ENCODE data around the gene KPRP. TPM values are rescaled to one million over a fixed set of nuclear protein-coding genes. Genes with fewer than 3 reads are reported as not detected.

Gene KPRP
- total RNA-seq, 4 donors from 2014 or later = 20.9 to 138 (median 131) TPM

DNA sequence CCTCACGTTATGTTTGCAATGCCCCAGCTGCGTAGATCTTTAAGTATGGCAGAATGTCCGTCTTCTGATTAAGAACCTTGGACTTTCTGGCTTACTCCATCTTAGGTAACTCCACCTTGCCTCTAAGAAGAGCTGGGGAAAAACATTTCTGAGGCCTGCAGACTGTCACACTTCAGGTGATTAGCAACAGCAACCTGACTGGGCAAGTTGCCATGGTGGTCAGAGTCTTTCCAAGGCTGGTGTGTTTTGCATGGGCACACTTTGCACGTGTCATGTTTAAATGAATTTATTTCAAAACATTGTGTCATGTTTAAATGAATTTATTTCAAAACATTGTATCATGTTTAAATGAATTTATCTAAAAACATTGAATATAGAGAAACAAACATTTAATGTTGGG, 811 bp downstream of the KPRP start:
- 77% methylated on average over 4 of the region's 4 CpGs for WGBS
- H3K9me3 ChIP-seq = no peaks in the 10 kb centered on the region
- no peak for DNase-seq (ENCODE audit: low spot score in 2 of 2)

GRCh38 chr1:152759453-152760173, 1.8 kb downstream of the KPRP start:
- H3K36me3 ChIP-seq = no peaks in the 10 kb centered on the region
- no peaks in the 10 kb centered on the region for H3K9me3 ChIP-seq
- no peak overlapping the region for H3K4me3 ChIP-seq
- no peak for DNase-seq (ENCODE audit: low spot score in 2 of 2)
- no peak for TF ChIP-seq POLR2A (IDR thresholded peaks at IDR 0.05)
- TF ChIP-seq EP300 (IDR thresholded peaks at IDR 0.05) = no peak
- no peak for TF ChIP-seq CTCF (IDR thresholded peaks at IDR 0.05)
- no peak for TF ChIP-seq POLR2AphosphoS5 (IDR thresholded peaks at IDR 0.05)
- WGBS = 87% methylated on average over 8 of the region's 8 CpGs
- H3K4me1 ChIP-seq = peaks cover 24% of the 10 kb centered on the region
- H3K27me3 ChIP-seq = no peaks in the 10 kb centered on the region
- no peak overlapping the region for H3K27ac ChIP-seq

More for the DNA sequence above, 811 bp downstream of the KPRP start:
- Histone ChIP-seq H3K27me3 (no peaks in the 10 kb centered on the region), H3K4me3 (no peak overlapping the region), H3K4me1 (peaks cover 24% of the 10 kb centered on the region), H3K27ac (no peak overlapping the region), H3K36me3 (no peaks in the 10 kb centered on the region)
- no peak for TF ChIP-seq EP300 (IDR thresholded peaks at IDR 0.05)
- TF ChIP-seq POLR2A (IDR thresholded peaks at IDR 0.05) = no peak
- no peak for TF ChIP-seq CTCF (IDR thresholded peaks at IDR 0.05)
- TF ChIP-seq POLR2AphosphoS5 (IDR thresholded peaks at IDR 0.05) = no peak

DNA sequence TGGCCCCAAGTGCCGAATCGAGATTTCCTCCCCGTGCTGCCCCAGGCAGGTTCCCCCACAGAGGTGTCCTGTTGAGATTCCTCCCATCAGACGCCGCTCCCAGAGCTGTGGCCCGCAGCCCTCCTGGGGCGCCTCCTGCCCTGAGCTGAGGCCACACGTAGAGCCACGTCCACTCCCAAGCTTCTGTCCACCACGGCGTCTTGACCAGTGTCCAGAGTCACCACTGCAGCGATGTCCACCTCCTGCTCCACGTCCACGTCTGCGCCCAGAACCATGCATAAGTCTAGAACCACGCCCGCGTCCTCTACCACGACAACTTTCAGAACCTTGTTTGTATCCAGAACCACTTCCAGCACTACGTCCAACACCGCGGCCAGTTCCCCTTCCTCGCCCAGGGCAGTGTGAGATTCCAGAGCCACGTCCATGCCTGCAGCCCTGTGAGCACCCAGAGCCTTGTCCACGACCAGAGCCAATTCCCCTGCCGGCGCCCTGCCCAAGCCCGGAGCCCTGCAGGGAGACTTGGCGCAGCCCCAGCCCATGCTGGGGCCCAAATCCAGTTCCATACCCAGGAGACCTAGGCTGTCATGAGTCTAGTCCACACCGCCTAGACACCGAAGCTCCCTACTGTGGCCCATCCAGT, 2.8 kb downstream of the KPRP start:
- Histone ChIP-seq H3K4me1 (peaks cover 24% of the 10 kb centered on the region), H3K4me3 (no peak overlapping the region), H3K36me3 (no peaks in the 10 kb centered on the region), H3K27me3 (no peaks in the 10 kb centered on the region), H3K27ac (no peak overlapping the region), H3K9me3 (no peaks in the 10 kb centered on the region)
- no peak for DNase-seq (ENCODE audit: low spot score in 2 of 2)
- TF ChIP-seq POLR2A (IDR thresholded peaks at IDR 0.05) = no peak
- no peak for TF ChIP-seq EP300 (IDR thresholded peaks at IDR 0.05)
- TF ChIP-seq CTCF (IDR thresholded peaks at IDR 0.05) = no peak
- no peak for TF ChIP-seq POLR2AphosphoS5 (IDR thresholded peaks at IDR 0.05)
- WGBS = 86% methylated on average over 31 of the region's 31 CpGs

DNA sequence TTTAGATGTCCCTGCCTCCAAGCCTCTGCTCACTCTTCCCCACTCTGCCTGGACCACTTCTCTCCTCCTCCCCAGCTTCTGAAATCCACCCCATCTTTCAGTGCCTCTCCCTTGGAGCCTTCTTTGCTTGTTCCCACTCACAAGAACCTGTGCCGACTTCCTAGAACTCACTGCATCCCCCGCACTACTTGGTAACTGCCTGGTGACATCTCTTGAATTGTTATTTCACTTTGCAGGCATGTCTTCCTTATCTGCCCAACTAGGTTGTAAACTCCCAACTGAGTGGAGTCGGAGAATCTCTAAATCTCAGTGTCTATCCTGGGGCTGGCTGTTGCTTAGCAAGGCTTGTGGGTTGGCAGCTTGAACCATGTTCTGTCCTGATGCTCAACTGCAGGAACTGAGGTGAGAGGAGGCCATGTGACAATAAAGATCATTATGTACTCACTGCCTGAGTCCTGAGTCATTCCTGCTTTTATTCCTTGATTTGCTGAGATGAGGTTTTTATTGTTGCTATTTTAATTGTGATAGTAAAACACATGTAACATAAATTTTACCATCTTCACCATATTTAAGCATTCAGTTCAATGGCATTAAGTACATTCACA, 3.9 kb downstream of the KPRP start:
- Histone ChIP-seq H3K4me1 (peaks cover 22% of the 10 kb centered on the region), H3K27ac (no peak overlapping the region), H3K9me3 (no peaks in the 10 kb centered on the region), H3K36me3 (no peaks in the 10 kb centered on the region), H3K4me3 (no peak overlapping the region), H3K27me3 (no peaks in the 10 kb centered on the region)
- WGBS = 77% methylated on average over 3 of the region's 3 CpGs
- DNase-seq (ENCODE audit: low spot score in 2 of 2) = no peak
- no peak for TF ChIP-seq POLR2AphosphoS5 (IDR thresholded peaks at IDR 0.05)
- no peak for TF ChIP-seq CTCF (IDR thresholded peaks at IDR 0.05)
- no peak for TF ChIP-seq POLR2A (IDR thresholded peaks at IDR 0.05)
- TF ChIP-seq EP300 (IDR thresholded peaks at IDR 0.05) = no peak
